CD4-positive, alpha-beta T cell (primary cell): ENCODE results near the gene ADH7. TPM values are rescaled to one million over a fixed set of nuclear protein-coding genes. Genes with fewer than 3 reads are reported as not detected.

Source experiments
- ATAC-seq: fragments of 200-7000 bp; cut with Tn5 transposase; one replicate; pipeline ENCODE4 v1.10.0; 2022; ENCODE audit warnings: mild to moderate bottlenecking; ENCODE audit not compliant: poor library complexity
- CTCF ChIA-PET: fragments of 350-600 bp; sonication (Branson Sonifier 250); formaldehyde crosslinking; loops from one replicate; lab custom pipeline; 2021; ENCODE audit warnings: antibody characterized with exemption, inconsistent platforms; lab: Charles Lee
- POLR2A ChIA-PET: fragments of 350-600 bp; sonication (Branson Sonifier 250); formaldehyde crosslinking; loops from one replicate; lab custom pipeline; 2021; ENCODE audit warnings: antibody characterized with exemption, inconsistent platforms; lab: Charles Lee
- DNase-seq, 14 experiments: peaks; one replicate each; pipeline ENCODE4 v3.0.0-alpha.2; 2013 to 2020; ENCODE audit warnings: mixed read lengths in 2 of 14
- H3K27ac ChIP-seq, 2 donors: one replicate each; pipeline versions ENCODE4 v1.5.1 to v1.7.0; 2013; ENCODE audit warnings: low read length in 2 of 2, low read depth in 1 of 2, mild to moderate bottlenecking in 1 of 2
- H3K27me3 ChIP-seq, 2 experiments: 1 replicate in 1 of 2; 2 replicates in 1 of 2; pipeline versions ENCODE4 v1.6.1 to v1.7.0; 2013; ENCODE audit warnings: low read length in 2 of 2, control low read depth in 1 of 2, mild to moderate bottlenecking in 1 of 2, moderate library complexity in 1 of 2; ENCODE audit not compliant: insufficient read depth in 2 of 2, control insufficient read depth in 1 of 2
- H3K36me3 ChIP-seq: one replicate; pipeline ENCODE4 v1.6.1; 2013; ENCODE audit warnings: low read length, control low read depth; ENCODE audit not compliant: insufficient read depth
- H3K4me1 ChIP-seq: one replicate; pipeline ENCODE4 v1.6.1; 2013; ENCODE audit warnings: low read length, control low read depth; ENCODE audit not compliant: insufficient read depth
- H3K4me3 ChIP-seq: one replicate; pipeline ENCODE4 v1.5.1; 2013; ENCODE audit warnings: mild to moderate bottlenecking, low read length, moderate library complexity
- H3K9me3 ChIP-seq, 2 experiments: 1 replicate in 1 of 2; 2 replicates in 1 of 2; pipeline versions ENCODE4 v1.6.1 to v1.7.0; 2013; ENCODE audit warnings: low read length in 2 of 2, mild to moderate bottlenecking in 2 of 2, control low read depth in 1 of 2, moderate library complexity in 1 of 2; ENCODE audit not compliant: control insufficient read depth in 1 of 2, insufficient read depth in 1 of 2
- H3K27ac Mint-ChIP-seq: one replicate; pipeline ENCODE4 v1.8.0; 2020; ENCODE audit warnings: mixed read lengths
- H3K27me3 Mint-ChIP-seq: one replicate; pipeline ENCODE4 v1.8.0; 2021; ENCODE audit warnings: mixed read lengths
- H3K36me3 Mint-ChIP-seq: one replicate; pipeline ENCODE4 v1.8.0; 2021; ENCODE audit warnings: low read depth, mixed read lengths
- H3K4me1 Mint-ChIP-seq: one replicate; pipeline ENCODE4 v1.8.0; 2021; ENCODE audit warnings: low read depth, mixed read lengths
- H3K4me3 Mint-ChIP-seq: one replicate; pipeline ENCODE4 v1.8.0; 2020; ENCODE audit warnings: mild to moderate bottlenecking, mixed read lengths
- H3K9me3 Mint-ChIP-seq: one replicate; pipeline ENCODE4 v1.8.0; 2020; ENCODE audit warnings: mixed read lengths
- CTCF ChIP-seq: fragments of 200-600 bp; IDR thresholded peaks from one replicate; pipeline ENCODE4 v1.8.0; 2022; ENCODE audit warnings: antibody characterized with exemption, mild to moderate bottlenecking
- intact Hi-C, 2 experiments: fragments of 100-400 bp; cut with DNase I in 1 of 2; cut with micrococcal nuclease in 1 of 2; formaldehyde crosslinking; loops; one replicate each; pipeline versions ENCODE4 v1.15.1 to v1.9.0; 2023 to 2025; cut with DNase I, micrococcal nuclease
- total RNA-seq, 174 experiments: library from RNA in 2 of 174; stranded (reverse) in 2 of 174; gene quantifications; one replicate each; pipeline ENCODE4 v1.2.3 and lab custom pipeline; 2021 to 2026

The ADH7 gene
- total RNA-seq, 2 experiments from 2014 or later, result not detected

DNA sequence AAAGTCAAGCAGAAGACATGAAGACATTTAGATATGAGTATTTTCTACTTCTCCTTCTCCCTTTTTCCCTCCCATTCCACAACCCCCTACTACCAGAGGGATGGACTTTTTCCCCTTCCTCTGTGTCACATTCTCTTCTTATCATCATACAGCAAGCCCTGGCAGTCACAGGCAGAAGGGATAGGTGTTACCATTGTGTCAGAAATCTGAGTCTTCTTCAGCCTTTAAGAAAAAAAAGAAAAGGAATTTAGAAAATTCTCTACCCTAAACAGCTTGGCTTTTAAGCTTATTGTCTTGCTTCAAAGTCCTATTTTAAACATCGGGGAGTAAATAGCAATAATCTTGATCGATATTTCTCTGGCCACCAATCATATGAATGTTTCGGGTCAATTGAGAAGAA lies 51.7 kb downstream of the ADH7 start:
- DNase-seq (no peak), ATAC-seq (no peak)
- Mint-ChIP-seq H3K36me3 (no peaks in the 10 kb centered on the region), H3K27me3 (peaks cover 7% of the 10 kb centered on the region), H3K9me3 (no peaks in the 10 kb centered on the region), H3K27ac (no peak overlapping the region), H3K4me3 (no peak overlapping the region), H3K4me1 (no peaks in the 10 kb centered on the region)
- Histone ChIP-seq H3K27me3 (no peaks in the 10 kb centered on the region), H3K9me3 (no peaks in the 10 kb centered on the region), H3K4me1 (no peaks in the 10 kb centered on the region), H3K4me3 (no peak overlapping the region), H3K27ac (no peak overlapping the region), H3K36me3 (no peaks in the 10 kb centered on the region)
- ChIA-PET CTCF (no interaction called here), POLR2A (no interaction called here)
- no peak for TF ChIP-seq CTCF
- intact Hi-C loops, result no loop called here

- peaks cover 7% of the 10 kb centered on the region for H3K27me3 Mint-ChIP-seq
- CTCF ChIA-PET, result no interaction called here
- Histone ChIP-seq H3K27me3 (no peaks in the 10 kb centered on the region), H3K27ac (no peak overlapping the region), H3K4me3 (no peak overlapping the region), H3K36me3 (no peaks in the 10 kb centered on the region), H3K4me1 (no peaks in the 10 kb centered on the region), H3K9me3 (no peaks in the 10 kb centered on the region)
- ATAC-seq (no peak), DNase-seq (no peak)
- no peaks in the 10 kb centered on the region for H3K4me1 Mint-ChIP-seq
- POLR2A ChIA-PET, result no interaction called here
- H3K36me3 Mint-ChIP-seq, result no peaks in the 10 kb centered on the region
- intact Hi-C loops, result no loop called here
- H3K27ac Mint-ChIP-seq, result no peak overlapping the region
- no peaks in the 10 kb centered on the region for H3K9me3 Mint-ChIP-seq
- no peak overlapping the region for H3K4me3 Mint-ChIP-seq
- no peak for TF ChIP-seq CTCF
These were observed 52.3 kb downstream of the ADH7 start for GRCh38 chr4:99382745-99383360.

- Histone ChIP-seq H3K4me1 (no peaks in the 10 kb centered on the region), H3K27me3 (no peaks in the 10 kb centered on the region), H3K9me3 (peaks cover 0 to 4% of the 10 kb centered on the region in 2 experiments), H3K27ac (no peak overlapping the region), H3K4me3 (no peak overlapping the region), H3K36me3 (no peaks in the 10 kb centered on the region)
- no peaks in the 10 kb centered on the region for H3K36me3 Mint-ChIP-seq
- no peak for ATAC-seq
- POLR2A ChIA-PET, result no interaction called here
- no peaks in the 10 kb centered on the region for H3K9me3 Mint-ChIP-seq
- peaks cover 12% of the 10 kb centered on the region for H3K27me3 Mint-ChIP-seq
- H3K4me3 Mint-ChIP-seq, result no peak overlapping the region
- TF ChIP-seq CTCF, result no peak
- intact Hi-C loops, result no loop called here
- no peaks in the 10 kb centered on the region for H3K4me1 Mint-ChIP-seq
- CTCF ChIA-PET, result no interaction called here
- no peak overlapping the region for H3K27ac Mint-ChIP-seq
- no peak for DNase-seq
These were observed 53.5 kb downstream of the ADH7 start for GRCh38 chr4:99381588-99382175.
